H1 (cell line): ENCODE measurements around the gene ZMIZ1. TPM values are rescaled to one million over a fixed set of nuclear protein-coding genes. Genes with fewer than 3 reads are reported as not detected.

Experiments
- CTCF ChIA-PET: fragments of 300-600 bp; sonication (Branson Sonifier 250); formaldehyde crosslinking; loops from one replicate; lab custom pipeline; 2021; ENCODE audit not compliant: partially characterized antibody; lab: Charles Lee
- POLR2A ChIA-PET: fragments of 300-600 bp; sonication (Branson Sonifier 250); formaldehyde crosslinking; loops from one replicate; lab custom pipeline; 2021; ENCODE audit warnings: inconsistent platforms; ENCODE audit not compliant: partially characterized antibody; lab: Charles Lee
- DNase-seq, 2 experiments: peaks; one replicate each; pipeline versions ENCODE4 v3.0.0 to v3.0.0-alpha.2; 2010 to 2022; ENCODE audit warnings: low spot score in 2 of 2, low read depth in 1 of 2, mixed read lengths in 1 of 2
- FAIRE-seq: peaks from 2 replicates; lab custom pipeline; 2011; peaks lifted over from hg19 to GRCh38; lab: Jason Lieb, UNC
- H2AFZ ChIP-seq: 2 replicates; pipeline ENCODE4 v1.8.1; 2012; ENCODE audit warnings: low read length, inconsistent platforms
- H2AK5ac ChIP-seq: 2 replicates; pipeline ENCODE4 v1.6.1; 2013; ENCODE audit warnings: low read depth, low read length
- H2BK120ac ChIP-seq: replicated peaks from 2 replicates; pipeline ENCODE3; 2013; ENCODE audit warnings: low read depth, low read length, inconsistent platforms
- H2BK12ac ChIP-seq: 2 replicates; pipeline ENCODE4 v1.6.1; 2013; ENCODE audit warnings: low read depth, low read length
- H2BK15ac ChIP-seq: 2 replicates; pipeline ENCODE4 v1.6.1; 2013; ENCODE audit warnings: low read length
- H2BK20ac ChIP-seq: 2 replicates; pipeline ENCODE4 v1.6.1; 2013; ENCODE audit warnings: low read length
- H2BK5ac ChIP-seq: 2 replicates; pipeline ENCODE4 v1.6.1; 2013; ENCODE audit warnings: low read depth, low read length
- H3K14ac ChIP-seq: 2 replicates; pipeline ENCODE4 v1.6.1; 2013; ENCODE audit warnings: inconsistent platforms; ENCODE audit not compliant: insufficient read length
- H3K18ac ChIP-seq: 2 replicates; pipeline ENCODE4 v1.6.1; 2013; ENCODE audit warnings: low read length; ENCODE audit errors: extremely low read depth
- H3K23ac ChIP-seq: 2 replicates; pipeline ENCODE4 v1.6.1; 2013; ENCODE audit warnings: inconsistent platforms; ENCODE audit not compliant: insufficient read length
- H3K23me2 ChIP-seq: 2 replicates; pipeline ENCODE4 v1.6.1; 2013; ENCODE audit warnings: low read depth, low read length
- H3K27ac ChIP-seq: 2 replicates; pipeline ENCODE4 v1.6.1; 2011; ENCODE audit warnings: low read depth, low read length, inconsistent platforms
- H3K27me3 ChIP-seq, 4 experiments: replicated peaks in 1 of 4; 1 replicate in 1 of 4; 2 replicates in 3 of 4; pipeline versions ENCODE4 v1.6.1 to v1.8.1; 2011 to 2013; ENCODE audit warnings: low read length in 3 of 4, mild to moderate bottlenecking in 3 of 4, inconsistent platforms in 2 of 4, mixed read lengths in 2 of 4, moderate library complexity in 1 of 4; ENCODE audit not compliant: control insufficient read depth in 3 of 4, insufficient read depth in 3 of 4; ENCODE audit errors: extremely low read depth in 1 of 4
- H3K36me3 ChIP-seq, 4 experiments: 2 replicates each; pipeline versions ENCODE4 v1.6.1 to v1.8.1; 2011 to 2013; ENCODE audit warnings: mild to moderate bottlenecking in 4 of 4, low read length in 3 of 4, moderate library complexity in 2 of 4, control low read depth in 1 of 4, inconsistent platforms in 1 of 4; ENCODE audit not compliant: insufficient read depth in 4 of 4, control insufficient read depth in 2 of 4
- H3K4ac ChIP-seq: replicated peaks from 2 replicates; pipeline ENCODE3; 2013; ENCODE audit warnings: low read length, low read depth, mixed read lengths, inconsistent platforms; ENCODE audit not compliant: insufficient read length
- H3K4me1 ChIP-seq, 4 experiments: replicated peaks in 1 of 4; 1 replicate in 1 of 4; 2 replicates in 3 of 4; pipeline versions ENCODE4 v1.6.1 to v1.8.1; 2011 to 2013; ENCODE audit warnings: low read length in 3 of 4, inconsistent platforms in 2 of 4, mixed read lengths in 1 of 4; ENCODE audit not compliant: insufficient read depth in 4 of 4, control insufficient read depth in 3 of 4
- H3K4me2 ChIP-seq, 2 experiments: 2 replicates each; pipeline versions ENCODE4 v1.6.1 to v1.8.1; 2011 to 2013; ENCODE audit warnings: low read depth in 2 of 2, low read length in 2 of 2, control low read depth in 1 of 2, inconsistent platforms in 1 of 2, mild to moderate bottlenecking in 1 of 2; ENCODE audit not compliant: insufficient read depth in 1 of 2
- H3K4me3 ChIP-seq, 4 experiments: fragments of 200-600, 300-600 bp in 1 of 4; sonication (generic), shearing (Covaris generic), sonication (Bioruptor Twin) in 1 of 4; 2 replicates each; pipeline versions ENCODE4 v1.5.1 to v1.8.1; 2011 to 2016; ENCODE audit warnings: low read length in 4 of 4, low read depth in 3 of 4, control low read depth in 2 of 4, inconsistent platforms in 2 of 4, mild to moderate bottlenecking in 2 of 4, mixed read lengths in 1 of 4, moderate library complexity in 1 of 4; ENCODE audit not compliant: insufficient read depth in 2 of 4; ENCODE audit errors: extremely low read depth in 1 of 4
- H3K56ac ChIP-seq: replicated peaks from 2 replicates; pipeline ENCODE3; 2013; ENCODE audit warnings: low read depth, mild to moderate bottlenecking, mixed read lengths, low read length, inconsistent platforms; ENCODE audit not compliant: insufficient read length
- H3K79me1 ChIP-seq: 2 replicates; pipeline ENCODE4 v1.6.1; 2013; ENCODE audit warnings: low read depth, low read length, control low read depth
- H3K79me2 ChIP-seq, 2 experiments: 2 replicates each; pipeline versions ENCODE4 v1.6.1 to v1.8.1; 2012 to 2013; ENCODE audit warnings: low read length in 2 of 2, mild to moderate bottlenecking in 2 of 2, inconsistent platforms in 1 of 2; ENCODE audit not compliant: insufficient read depth in 2 of 2, control insufficient read depth in 1 of 2
- H3K9ac ChIP-seq, 4 experiments: replicated peaks in 1 of 4; 1 replicate in 1 of 4; 2 replicates in 3 of 4; pipeline versions ENCODE4 v1.6.1 to v1.8.1; 2011 to 2013; ENCODE audit warnings: low read depth in 3 of 4, low read length in 3 of 4, control low read depth in 2 of 4, mild to moderate bottlenecking in 2 of 4, moderate library complexity in 2 of 4, inconsistent platforms in 1 of 4; ENCODE audit errors: extremely low read depth in 1 of 4
- H3K9me3 ChIP-seq, 2 experiments: 2 replicates each; pipeline versions ENCODE4 v1.6.1 to v1.8.1; 2012 to 2013; ENCODE audit warnings: mild to moderate bottlenecking in 2 of 2, moderate library complexity in 2 of 2, control low read depth in 1 of 2, inconsistent platforms in 1 of 2, low read depth in 1 of 2, low read length in 1 of 2, mixed read lengths in 1 of 2; ENCODE audit not compliant: insufficient read depth in 2 of 2
- H4K20me1 ChIP-seq, 2 experiments: replicated peaks in 1 of 2; 2 replicates each; pipeline versions ENCODE3 to v1.8.1; 2011 to 2013; ENCODE audit warnings: inconsistent platforms in 2 of 2, low read length in 2 of 2, mild to moderate bottlenecking in 1 of 2; ENCODE audit not compliant: insufficient read depth in 2 of 2, control insufficient read depth in 1 of 2
- H4K5ac ChIP-seq: 2 replicates; pipeline ENCODE4 v1.6.1; 2013; ENCODE audit warnings: low read length, low read depth, mixed read lengths, inconsistent platforms; ENCODE audit not compliant: insufficient read length
- H4K8ac ChIP-seq: 2 replicates; pipeline ENCODE4 v1.8.0; 2013; ENCODE audit warnings: mild to moderate bottlenecking, moderate library complexity, low read length, inconsistent platforms; ENCODE audit not compliant: insufficient read depth; ENCODE audit errors: extremely low read depth
- H4K91ac ChIP-seq: replicated peaks from 2 replicates; pipeline ENCODE3; 2013; ENCODE audit warnings: low read length, mixed read lengths, inconsistent platforms; ENCODE audit not compliant: insufficient read length
- BCL11A ChIP-seq, 2 experiments: IDR thresholded peaks; one replicate each; pipeline ENCODE4 v1.6.1; 2011; ENCODE audit warnings: low read depth in 2 of 2, low read length in 2 of 2, mild to moderate bottlenecking in 2 of 2
- WGBS, 2 experiments: shearing (Covaris generic) in 1 of 2; methylation state at CpG; one replicate each; pipeline versions ENCODE4 v1.1.6 to v1.1.7; 2013 to 2015; ENCODE audit warnings: low lambda C conversion rate in 2 of 2, mixed read lengths in 2 of 2, inconsistent platforms in 1 of 2, low coverage in 1 of 2, missing lambda C conversion rate in 1 of 2; ENCODE audit not compliant: insufficient replicate concordance in 2 of 2, insufficient coverage in 1 of 2, insufficient read length in 1 of 2; ENCODE audit errors: extremely low coverage in 1 of 2, missing lambda C conversion rate in 1 of 2; 5-methylcytosine and 5-hydroxymethylcytosine counted together
- polyA plus RNA-seq, 7 experiments: library from polyadenylated mRNA; depleted of rRNA in 3 of 7; stranded (reverse) in 5 of 7; unstranded in 2 of 7; fragments of >200 nt in 5 of 7; fragments of 200-250 nt in 2 of 7; gene quantifications; 1 replicate in 5 of 7; 2 replicates in 1 of 7; 4 replicates in 1 of 7; pipeline versions ENCODE4 v1.2.1 to v1.2.3, GENCODE V29; 2011 to 2013; ENCODE audit warnings: missing spikeins in 2 of 7, mixed read lengths in 2 of 7
- total RNA-seq: library from RNA; stranded (reverse); fragmentation: NEBNext Ultra II Directional; extraction: Animal tissue kit (Norgen Biotek cat#: 25700); gene quantifications from 2 replicates; pipeline ENCODE4 v1.2.1, GENCODE V29; 2021

Gene ZMIZ1
- total and polyA plus RNA-seq, 2 of the 8 experiments (the other 6 are each of a cell fraction or from before 2014, with no cell fraction given): 8.1 to 28.0 TPM

DNA sequence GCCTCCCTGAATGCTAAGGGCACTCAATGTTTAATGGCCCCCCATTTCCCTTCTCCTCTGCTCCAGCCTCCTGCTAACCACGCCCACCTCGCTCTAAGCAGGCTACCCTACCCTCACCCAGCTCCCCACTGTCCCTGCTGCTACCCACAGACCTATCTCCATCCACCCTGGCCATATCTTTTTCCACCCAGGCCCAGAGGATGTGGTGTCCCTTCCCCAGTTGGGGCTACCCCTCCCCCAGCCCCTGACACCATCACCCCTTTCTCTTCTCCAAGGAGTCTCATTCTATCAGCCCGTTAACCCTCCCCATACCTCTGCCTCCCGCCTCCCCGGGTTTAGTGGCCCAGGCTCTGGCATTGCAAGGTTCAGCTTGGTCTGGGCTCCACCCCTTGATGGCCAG lies 249.6 kb downstream of the ZMIZ1 start:
- H2AFZ ChIP-seq: no peak overlapping the region
- H2AK5ac ChIP-seq: 0 out of 2 replicates have a peak overlapping the region, but pooled peaks have one; percentile 42
- H2BK5ac ChIP-seq: peak overlapping the region; percentile 71; the same call in 1 of the 2 replicates
- no peak overlapping the region for H4K5ac ChIP-seq
- peaks cover 4 to 23% (median 16%) of the 10 kb centered on the region in 4 experiments for H3K4me1 ChIP-seq
- no peaks in the 10 kb centered on the region for H4K20me1 ChIP-seq
- H3K79me2 ChIP-seq: no peaks in the 10 kb centered on the region
- no peak overlapping the region for H3K9ac ChIP-seq
- H2BK15ac ChIP-seq: peak overlapping the region; percentile 53; the same call in 1 of the 2 replicates
- H3K4ac ChIP-seq: peak overlapping the region; percentile 33
- POLR2A ChIA-PET: interaction anchor here (0.7 to 2.1 kb wide), 3 partner anchors 29 to 643 kb away, joined by 3 to 7 read pairs (median 3); no protein-coding TSS in a partner anchor
- H3K4me3 ChIP-seq: no peak overlapping the region
- no peaks in the 10 kb centered on the region for H3K79me1 ChIP-seq
- H3K27ac ChIP-seq: no peak overlapping the region
- no peak overlapping the region for H4K8ac ChIP-seq
- peak overlapping the region in 1 of 2 experiments; percentile 40; a peak in 1 of 4 replicates for H3K4me2 ChIP-seq
- DNase-seq: no peak
- no peak overlapping the region for H3K14ac ChIP-seq
- no peaks in the 10 kb centered on the region; the same call in 1 of the 2 replicates for H3K23me2 ChIP-seq
- H3K9me3 ChIP-seq: no peaks in the 10 kb centered on the region
- no peak overlapping the region for H2BK120ac ChIP-seq
- H4K91ac ChIP-seq: peak overlapping the region; percentile 54
- H3K27me3 ChIP-seq: no peaks in the 10 kb centered on the region
- H3K23ac ChIP-seq: no peak overlapping the region
- TF ChIP-seq BCL11A (IDR thresholded peaks at IDR 0.05; ENCODE audit: low read depth in 2 of 2, low read length in 2 of 2): no peak
- CTCF ChIA-PET: interaction anchor here (0.6 to 3.3 kb wide), 8 partner anchors 9 to 56 kb away, joined by 3 to 10 read pairs (median 3); partner anchors contain the start of gene PPIF
- H2BK12ac ChIP-seq: peak overlapping the region; percentile 94; the same call in 1 of the 2 replicates
- WGBS, 2 experiments: 88% methylated on average over 5 of the region's 5 CpGs; no CpG with 5 or more reads in 1 of the 2 experiments
- no peak for FAIRE-seq
- no peak overlapping the region for H3K56ac ChIP-seq
- H2BK20ac ChIP-seq: peak overlapping the region; percentile 80; the same call in 1 of the 2 replicates
- no peaks in the 10 kb centered on the region; a peak in 1 of 8 replicates for H3K36me3 ChIP-seq
- H3K18ac ChIP-seq: peak overlapping the region; percentile 60; the same call in 1 of the 2 replicates
